Small intestine (tissue), 7 donors: ENCODE measurements around the gene MYO10. TPM values are rescaled to one million over a fixed set of nuclear protein-coding genes. Genes with fewer than 3 reads are reported as not detected.
"Not testable (repeated sequence)": the region's sequence is repeated elsewhere in the genome, so short reads cannot be mapped to it uniquely, and the experiment has no call there.

Experiments
- DNase-seq, 2 donors: peaks; one replicate each; pipeline versions ENCODE4 v3.0.0 to v3.0.0-alpha.2; 2013
- FAIRE-seq: peaks from 2 replicates; lab custom pipeline; 2012; peaks lifted over from hg19 to GRCh38; lab: Jason Lieb, UNC
- H3K27ac ChIP-seq, 3 donors: one replicate each; pipeline ENCODE4 v1.5.1; 2013; ENCODE audit warnings: low read length in 2 of 3, mild to moderate bottlenecking in 2 of 3, control low read depth in 1 of 3, inconsistent platforms in 1 of 3, low read depth in 1 of 3, moderate library complexity in 1 of 3
- H3K27me3 ChIP-seq, 3 donors: one replicate each; pipeline ENCODE4 v1.6.1; 2013; ENCODE audit warnings: low read length in 3 of 3, inconsistent platforms in 1 of 3; ENCODE audit not compliant: control insufficient read depth in 3 of 3, insufficient read depth in 3 of 3
- H3K36me3 ChIP-seq, 3 donors: one replicate each; pipeline ENCODE4 v1.6.1; 2013; ENCODE audit warnings: low read length in 3 of 3, inconsistent platforms in 1 of 3, low read depth in 1 of 3, mild to moderate bottlenecking in 1 of 3, moderate library complexity in 1 of 3; ENCODE audit not compliant: control insufficient read depth in 3 of 3, insufficient read depth in 2 of 3
- H3K4me1 ChIP-seq, 3 donors: one replicate each; pipeline ENCODE4 v1.6.1; 2013; ENCODE audit warnings: low read length in 2 of 3, inconsistent platforms in 1 of 3, low read depth in 1 of 3, mild to moderate bottlenecking in 1 of 3, moderate library complexity in 1 of 3; ENCODE audit not compliant: control insufficient read depth in 3 of 3, insufficient read depth in 2 of 3
- H3K4me3 ChIP-seq, 3 donors: one replicate each; pipeline ENCODE4 v1.5.1; 2013; ENCODE audit warnings: low read length in 3 of 3, control low read depth in 1 of 3, inconsistent platforms in 1 of 3, low read depth in 1 of 3, mild to moderate bottlenecking in 1 of 3, moderate library complexity in 1 of 3
- H3K9me3 ChIP-seq, 2 donors: one replicate each; pipeline ENCODE4 v1.6.1; 2013; ENCODE audit warnings: low read depth in 1 of 2, low read length in 1 of 2; ENCODE audit not compliant: control insufficient read depth in 2 of 2, insufficient read depth in 1 of 2
- WGBS, 3 donors: extraction: QIAGEN DNeasy Blood & Tissue Kit; methylation state at CpG; one replicate each; pipeline ENCODE4 v1.1.7; 2013; 5-methylcytosine and 5-hydroxymethylcytosine counted together
- polyA plus RNA-seq, 4 donors: library from polyadenylated mRNA; stranded (reverse) in 3 of 4; unstranded in 1 of 4; fragments of 200-250 nt in 3 of 4; fragments of 120-200 nt in 1 of 4; gene quantifications; one replicate each; pipeline versions ENCODE4 v1.2.1 to v1.2.3, GENCODE V29; 2013
- donor health status: healthy with polysubstance abuse.
- donor health status: control.
- donor health status: control.
- donor health status: Bipolar disorder and iron deficiency.
- donor health status: healthy.

The MYO10 gene
- polyA plus RNA-seq, 4 donors: 10.3 to 36.5 (median 18.7) TPM

DNA sequence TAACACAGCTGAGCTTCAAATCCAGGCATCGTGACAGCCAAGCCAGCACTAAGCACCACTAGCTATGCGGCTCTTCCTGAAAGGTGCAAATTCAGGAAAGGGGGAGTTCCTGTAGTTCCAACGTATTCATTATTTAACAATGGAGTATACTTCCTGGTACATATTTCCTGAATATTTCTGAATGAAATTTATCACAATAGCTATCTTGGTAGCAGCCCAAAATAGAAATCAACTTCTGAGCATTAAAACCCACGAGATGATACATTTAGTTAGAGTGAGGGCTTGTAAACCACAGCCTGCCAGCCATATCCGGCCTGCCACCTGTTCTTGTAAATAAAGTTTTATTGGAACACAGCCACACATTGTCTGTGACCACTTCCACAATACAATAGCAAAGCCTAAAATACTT is 209.5 kb downstream of the MYO10 start:
- Histone ChIP-seq H3K4me3 (no peak overlapping the region), H3K27me3 (no peaks in the 10 kb centered on the region), H3K27ac (no peak overlapping the region), H3K9me3 (peaks cover 0 to 2% of the 10 kb centered on the region in 2 donors), H3K36me3 (peaks cover 0 to 25% (median 0%) of the 10 kb centered on the region in 3 donors), H3K4me1 (peaks cover 0 to 7% (median 3%) of the 10 kb centered on the region in 3 donors)
- whole genome bisulfite sequencing, 3 donors: 36 to 53% (median 39%) methylated on average over 5 of the region's 5 CpGs
- FAIRE-seq (no peak), DNase-seq (no peak)

DNA sequence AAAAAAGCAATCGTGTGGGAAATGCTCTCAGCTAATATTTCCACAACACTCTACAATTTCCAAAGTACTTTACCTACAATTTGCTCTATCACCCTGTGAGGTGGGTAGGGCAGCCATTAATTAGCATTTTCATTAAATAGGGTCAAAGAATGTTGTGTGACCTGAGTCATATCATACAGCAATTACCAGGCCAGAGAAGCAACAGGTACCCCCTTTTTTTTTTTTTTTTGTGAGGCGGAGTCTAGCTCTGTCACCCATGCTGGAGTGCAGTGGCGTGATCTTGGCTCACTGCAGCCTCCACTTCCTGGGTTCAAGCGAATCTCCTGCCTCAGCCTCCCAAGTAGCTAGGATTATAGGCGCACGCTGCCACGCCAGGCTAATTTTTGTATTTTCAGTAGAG is 210.5 kb downstream of the MYO10 start:
- Histone ChIP-seq H3K36me3 (peaks cover 0 to 18% (median 0%) of the 10 kb centered on the region in 3 donors), H3K27me3 (no peaks in the 10 kb centered on the region), H3K9me3 (peaks cover 0 to 2% of the 10 kb centered on the region in 2 donors), H3K4me3 (no peak overlapping the region), H3K27ac (no peak overlapping the region), H3K4me1 (peaks cover 0 to 16% (median 3%) of the 10 kb centered on the region in 3 donors)
- 91 to 93% (median 92%) methylated on average over 7 of the region's 7 CpGs for WGBS, 3 donors
- DNase-seq: no peak
- no peak for FAIRE-seq

- H3K4me1 ChIP-seq: peaks cover 0 to 25% (median 3%) of the 10 kb centered on the region in 3 donors
- no peak overlapping the region for H3K27ac ChIP-seq
- no peaks in the 10 kb centered on the region for H3K27me3 ChIP-seq
- DNase-seq: no peak
- no peak for FAIRE-seq
- H3K4me3 ChIP-seq: no peak overlapping the region
- no peaks in the 10 kb centered on the region for H3K9me3 ChIP-seq
- WGBS, 3 donors: 79 to 93% (median 80%) methylated on average over 6 of the region's 6 CpGs
- peaks cover 0 to 13% (median 0%) of the 10 kb centered on the region in 3 donors for H3K36me3 ChIP-seq
Measured at GRCh38 chr5:16723821-16724220, 212.3 kb downstream of the MYO10 start.

DNA sequence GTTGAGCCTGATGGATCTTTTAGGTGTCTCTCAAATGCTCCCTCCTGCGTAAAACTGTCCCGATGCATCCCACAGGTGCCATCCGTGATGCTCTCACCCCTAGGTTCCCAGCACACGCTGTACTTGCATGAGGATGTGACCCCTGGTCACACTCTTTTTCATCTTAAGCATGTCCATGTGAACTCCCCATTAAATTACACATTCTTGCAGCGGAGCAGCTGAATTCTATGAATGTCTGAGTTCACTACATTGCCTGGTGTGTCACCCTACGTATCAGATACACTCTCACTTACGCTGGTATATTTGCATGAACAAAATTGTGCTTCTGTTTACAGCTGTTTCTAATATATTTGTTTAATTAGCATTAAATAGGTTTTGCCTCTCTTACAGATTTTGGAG is 214.0 kb downstream of the MYO10 start:
- WGBS, 3 donors: 52 to 74% (median 68%) methylated on average over 7 of the region's 7 CpGs
- peak overlapping the region in 2 of 3 donors; percentile 55 to 80 for H3K27ac ChIP-seq
- peaks cover 0 to 10% (median 0%) of the 10 kb centered on the region in 3 donors for H3K36me3 ChIP-seq
- H3K9me3 ChIP-seq: no peaks in the 10 kb centered on the region
- peaks cover 0 to 25% (median 2%) of the 10 kb centered on the region in 3 donors for H3K4me1 ChIP-seq
- DNase-seq: no peak
- no peak overlapping the region for H3K4me3 ChIP-seq
- FAIRE-seq: no peak
- no peaks in the 10 kb centered on the region for H3K27me3 ChIP-seq

GRCh38 chr5:16721151-16722096 is 214.7 kb downstream of the MYO10 start:
- no peak for FAIRE-seq
- Histone ChIP-seq H3K4me1 (peaks cover 0 to 25% (median 2%) of the 10 kb centered on the region in 3 donors), H3K9me3 (no peaks in the 10 kb centered on the region), H3K27ac (peak overlapping the region; percentile 55 to 80 (median 74)), H3K27me3 (no peaks in the 10 kb centered on the region), H3K36me3 (peaks cover 0 to 13% (median 0%) of the 10 kb centered on the region in 3 donors), H3K4me3 (no peak overlapping the region)
- WGBS, 3 donors: 21 to 58% (median 33%) methylated on average over 11 of the region's 11 CpGs
- peak; percentile 74 to 85 for DNase-seq

GRCh38 chr5:16718036-16718435 is 218.1 kb downstream of the MYO10 start:
- H3K4me3 ChIP-seq, H3K27ac ChIP-seq, DNase-seq, FAIRE-seq, H3K9me3 ChIP-seq, H3K27me3 ChIP-seq: not testable (repeated sequence)
- Histone ChIP-seq H3K36me3 (peaks cover 0 to 13% (median 0%) of the 10 kb centered on the region in 3 donors), H3K4me1 (peaks cover 0 to 32% (median 2%) of the 10 kb centered on the region in 3 donors)
- 95 to 96% (median 95%) methylated on average over 19 to 23 of the region's 23 CpGs for WGBS, 3 donors

DNA sequence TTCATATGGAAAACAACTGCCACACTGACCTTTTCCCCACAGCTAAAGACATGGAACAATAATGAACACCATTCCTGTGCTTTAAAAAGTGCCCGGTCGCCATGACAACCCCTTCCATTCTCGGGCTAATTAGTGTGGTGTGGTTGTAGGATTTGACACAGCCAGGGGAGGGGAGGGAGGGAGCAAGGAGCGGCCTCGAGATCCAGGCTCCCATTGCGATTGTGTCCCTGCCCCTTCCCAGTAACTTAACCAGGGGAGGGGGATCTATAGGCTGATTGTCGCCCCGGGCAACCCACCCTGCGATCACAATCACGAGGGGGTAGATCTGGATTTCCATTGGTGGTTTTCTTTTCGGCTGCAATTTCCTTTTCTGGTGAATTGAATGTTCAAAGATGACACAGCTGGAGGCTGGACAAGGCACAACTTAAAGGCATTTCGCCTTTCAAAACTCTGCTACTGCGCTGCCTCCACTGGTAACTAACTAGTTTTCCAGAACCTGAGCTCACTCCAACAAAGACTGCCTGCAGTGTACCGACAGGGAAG is 222.6 kb downstream of the MYO10 start:
- Histone ChIP-seq H3K4me1 (peaks cover 0 to 11% (median 2%) of the 10 kb centered on the region in 3 donors), H3K36me3 (peaks cover 0 to 35% (median 3%) of the 10 kb centered on the region in 3 donors), H3K27me3 (no peaks in the 10 kb centered on the region), H3K9me3 (no peaks in the 10 kb centered on the region), H3K27ac (peak overlapping the region in 2 of 3 donors; percentile 22 to 28), H3K4me3 (peak overlapping the region in 1 of 3 donors; percentile 12)
- DNase-seq (peak in 1 of 2 donors; percentile 58), FAIRE-seq (no peak)
- 48 to 75% (median 55%) methylated on average over 13 to 14 of the region's 14 CpGs for WGBS, 3 donors

- Histone ChIP-seq H3K27me3 (no peaks in the 10 kb centered on the region), H3K36me3 (peaks cover 0 to 36% (median 7%) of the 10 kb centered on the region in 3 donors), H3K9me3 (no peaks in the 10 kb centered on the region), H3K4me3 (no peak overlapping the region), H3K4me1 (peaks cover 0 to 11% (median 2%) of the 10 kb centered on the region in 3 donors), H3K27ac (no peak overlapping the region)
- WGBS, 3 donors: 57 to 92% (median 82%) methylated on average over 2 of the region's 2 CpGs
- FAIRE-seq: no peak
- DNase-seq: no peak
Measured at GRCh38 chr5:16712620-16713019, 223.5 kb downstream of the MYO10 start.
